ENCODE data around the gene HDAC9.

DNA sequence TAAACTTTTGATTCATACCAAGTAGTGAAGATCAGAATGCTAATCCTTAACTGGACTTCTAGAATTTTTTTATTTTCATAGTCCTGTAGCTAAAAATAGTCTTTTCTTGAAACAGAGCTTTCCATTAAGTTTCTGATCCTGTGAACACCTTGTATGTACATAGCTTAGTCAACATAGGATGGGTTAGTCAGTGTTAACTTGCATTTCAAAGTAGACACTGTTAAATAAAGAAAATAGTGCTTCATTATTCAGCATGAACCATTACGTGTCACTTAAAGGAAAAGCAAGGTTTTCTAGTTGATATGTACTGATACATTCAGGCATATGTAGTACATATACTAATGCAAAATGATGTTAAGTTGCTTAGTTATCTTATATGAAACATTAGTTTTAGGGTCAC, 7.5 kb upstream of the HDAC9 start:
- TF ChIP-seq YY1 (IDR thresholded peaks at IDR 0.05; ENCODE audit: insufficient read depth, insufficient read length) (no peak), ZNF274 (IDR thresholded peaks at IDR 0.05; ENCODE audit: low read depth, low read length) (no peak), SUZ12 (IDR thresholded peaks at IDR 0.05; ENCODE audit: extremely low read depth, insufficient read depth, insufficient read length) (no peak)
